HG02973 (cell line): Measurements from ENCODE around the gene CIZ1.
"Not testable (repeated sequence)": the region's sequence is repeated elsewhere in the genome, so short reads cannot be mapped to it uniquely, and the experiment has no call there.

ENCODE experiments used
- ATAC-seq: cut with Tn5 transposase; IDR thresholded peaks from one replicate; pipeline ENCODE4 v1.9.1; 2021; ENCODE audit warnings: moderate library complexity; ENCODE audit not compliant: unreplicated experiment

CIZ1 gene, protein sequence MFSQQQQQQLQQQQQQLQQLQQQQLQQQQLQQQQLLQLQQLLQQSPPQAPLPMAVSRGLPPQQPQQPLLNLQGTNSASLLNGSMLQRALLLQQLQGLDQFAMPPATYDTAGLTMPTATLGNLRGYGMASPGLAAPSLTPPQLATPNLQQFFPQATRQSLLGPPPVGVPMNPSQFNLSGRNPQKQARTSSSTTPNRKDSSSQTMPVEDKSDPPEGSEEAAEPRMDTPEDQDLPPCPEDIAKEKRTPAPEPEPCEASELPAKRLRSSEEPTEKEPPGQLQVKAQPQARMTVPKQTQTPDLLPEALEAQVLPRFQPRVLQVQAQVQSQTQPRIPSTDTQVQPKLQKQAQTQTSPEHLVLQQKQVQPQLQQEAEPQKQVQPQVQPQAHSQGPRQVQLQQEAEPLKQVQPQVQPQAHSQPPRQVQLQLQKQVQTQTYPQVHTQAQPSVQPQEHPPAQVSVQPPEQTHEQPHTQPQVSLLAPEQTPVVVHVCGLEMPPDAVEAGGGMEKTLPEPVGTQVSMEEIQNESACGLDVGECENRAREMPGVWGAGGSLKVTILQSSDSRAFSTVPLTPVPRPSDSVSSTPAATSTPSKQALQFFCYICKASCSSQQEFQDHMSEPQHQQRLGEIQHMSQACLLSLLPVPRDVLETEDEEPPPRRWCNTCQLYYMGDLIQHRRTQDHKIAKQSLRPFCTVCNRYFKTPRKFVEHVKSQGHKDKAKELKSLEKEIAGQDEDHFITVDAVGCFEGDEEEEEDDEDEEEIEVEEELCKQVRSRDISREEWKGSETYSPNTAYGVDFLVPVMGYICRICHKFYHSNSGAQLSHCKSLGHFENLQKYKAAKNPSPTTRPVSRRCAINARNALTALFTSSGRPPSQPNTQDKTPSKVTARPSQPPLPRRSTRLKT

DNA sequence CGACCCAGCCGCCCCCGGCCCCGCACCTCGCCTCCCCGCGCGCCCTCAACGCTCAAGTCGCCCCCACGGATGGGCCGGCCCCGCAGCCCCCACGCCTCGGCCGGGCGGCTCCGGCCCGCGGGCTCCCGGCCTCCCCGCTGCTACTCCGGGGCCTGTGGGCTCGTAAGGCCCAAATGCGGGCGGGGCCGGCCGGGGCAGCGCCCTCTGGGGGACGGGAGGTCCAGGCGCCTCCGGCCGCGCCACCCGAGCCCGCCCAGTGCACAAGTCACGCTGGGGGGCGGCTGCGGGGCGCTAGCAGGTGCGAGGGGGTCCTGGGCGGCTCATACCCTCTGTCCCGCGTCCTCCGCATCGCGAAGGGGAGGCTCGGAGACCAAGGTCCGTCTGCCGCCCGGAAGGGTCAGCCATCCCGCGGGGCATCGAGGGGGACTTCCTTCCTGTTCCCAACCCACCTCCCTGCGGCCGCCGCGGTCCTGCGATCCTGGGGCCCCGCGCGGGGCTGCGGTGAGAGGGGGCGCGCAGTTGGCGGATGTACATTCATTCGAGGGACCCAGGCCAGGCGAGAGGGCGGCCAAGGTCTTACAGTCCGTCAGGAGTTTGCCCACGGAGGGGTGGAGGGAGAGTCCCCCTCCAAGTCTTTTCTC, at the start of gene CIZ1:
TSS of gene CIZ1 (minus strand) at position 167 of the 641 bp plus-strand sequence. CDS start 715 bp downstream, outside the sequence.
- ATAC-seq = peak; percentile 76

DNA sequence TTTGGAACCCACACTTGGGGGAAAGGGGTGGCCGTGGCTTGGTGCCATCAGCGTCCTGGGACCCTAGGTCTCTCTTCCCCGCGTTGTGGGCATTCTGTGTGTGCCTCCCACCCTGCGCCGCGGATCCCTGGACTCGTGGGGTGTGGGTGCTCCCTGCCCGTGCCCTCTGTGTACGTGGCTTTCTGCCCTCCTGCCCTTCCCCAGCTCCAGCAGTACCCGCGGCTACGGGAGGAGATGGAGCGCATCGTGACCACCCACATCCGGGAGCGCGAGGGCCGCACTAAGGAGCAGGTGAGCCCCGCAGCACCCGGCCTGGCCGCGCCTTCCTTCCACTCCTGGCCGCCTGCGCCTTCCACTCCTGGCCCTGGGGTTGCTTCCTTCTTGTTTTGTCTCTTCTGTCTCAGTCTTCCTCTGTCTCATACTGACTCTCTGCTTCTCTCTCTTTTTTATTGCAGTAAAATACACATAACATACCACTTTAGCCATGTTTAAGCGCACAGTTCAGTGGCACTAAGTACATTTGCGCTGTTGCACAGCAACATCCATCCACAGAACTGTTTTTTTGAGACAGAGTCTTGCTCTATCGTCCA, 42.5 kb upstream of the CIZ1 start:
- no peak for ATAC-seq

DNA sequence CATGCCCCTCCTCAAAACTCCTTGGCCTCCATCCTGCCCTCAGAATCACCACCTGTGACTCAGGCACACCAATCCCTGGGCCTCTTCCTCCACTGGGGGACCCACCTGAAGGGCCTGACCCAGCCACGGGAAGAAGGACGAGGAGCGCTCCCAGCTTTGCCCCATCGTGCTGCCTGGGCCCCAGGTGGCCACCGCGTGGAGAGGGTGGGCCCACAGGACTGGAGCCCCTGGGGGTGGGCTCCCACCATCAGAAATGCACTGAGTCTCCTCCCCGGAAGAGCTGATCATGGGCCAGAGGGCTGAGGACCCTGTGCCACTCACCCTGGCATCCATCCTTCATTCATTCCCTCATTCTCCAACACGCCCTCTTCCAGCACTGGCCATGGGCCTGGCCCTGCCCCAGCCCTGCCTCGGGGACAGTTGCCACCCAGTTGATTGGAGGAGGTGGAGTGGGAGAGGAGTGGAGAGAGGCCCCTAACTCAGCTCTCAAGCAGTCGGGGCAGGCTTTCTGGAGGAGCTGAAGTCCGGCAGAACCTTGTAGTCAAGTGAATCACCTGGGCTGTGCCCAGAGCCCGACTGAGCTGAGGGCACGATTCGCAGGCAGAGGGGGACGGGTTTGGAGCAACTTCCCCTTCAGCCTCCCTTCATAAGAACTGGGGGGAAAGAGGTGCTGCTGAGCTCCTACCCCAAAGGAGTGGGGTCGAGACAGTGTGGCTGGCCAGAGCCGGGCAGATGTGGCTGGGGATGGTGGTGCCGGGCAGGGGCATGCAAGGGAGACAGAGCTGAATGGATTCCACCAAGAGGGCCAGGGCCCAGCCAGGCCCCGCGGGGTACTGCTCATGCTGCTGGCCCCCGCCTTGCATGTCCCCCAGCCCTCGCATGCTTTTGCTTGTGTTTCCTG, 41.4 kb upstream of the CIZ1 start:
- ATAC-seq = no peak

DNA sequence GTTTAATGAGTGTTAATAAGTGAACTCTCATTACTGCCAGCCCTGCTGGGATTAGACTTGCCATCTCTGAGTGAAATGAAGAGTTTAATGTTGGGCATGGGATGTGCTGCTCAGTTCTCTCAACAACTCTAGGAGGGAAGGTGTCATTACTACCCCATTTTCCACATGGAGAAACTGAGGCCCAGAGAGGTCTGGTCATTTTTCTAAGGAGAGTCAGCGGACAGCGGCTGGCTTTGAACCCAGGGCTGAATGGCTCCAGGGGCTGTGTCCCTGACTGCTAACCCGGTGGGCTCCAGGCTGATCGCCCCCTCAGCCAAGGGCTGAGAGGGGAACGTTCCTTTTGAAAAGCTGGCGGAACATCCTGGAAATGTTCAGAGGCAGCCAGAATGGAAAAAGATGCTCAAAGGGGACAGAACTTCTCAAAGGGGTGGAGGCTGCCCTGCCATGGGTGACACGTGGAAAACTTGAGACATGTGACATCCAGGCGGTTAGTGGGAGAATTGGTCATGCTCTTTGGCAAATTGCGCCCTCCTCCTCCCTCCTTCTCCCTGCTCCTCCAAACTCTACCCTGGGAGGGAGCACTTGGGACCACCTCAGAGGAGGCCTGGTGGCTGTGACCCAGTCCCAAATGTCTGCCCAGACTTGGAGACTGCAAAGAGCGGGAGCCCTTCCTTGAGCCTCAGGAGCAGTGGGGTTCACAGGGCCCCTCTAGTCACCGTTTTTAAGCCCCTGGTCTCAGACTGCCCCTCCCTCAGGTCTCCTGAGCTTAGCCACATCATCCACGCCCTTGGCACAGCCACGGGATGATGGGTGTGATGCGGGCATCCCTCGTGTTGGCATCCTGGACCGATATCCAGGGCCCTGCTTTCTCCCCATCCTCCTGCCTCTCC, 40.5 kb upstream of the CIZ1 start:
- no peak for ATAC-seq

DNA sequence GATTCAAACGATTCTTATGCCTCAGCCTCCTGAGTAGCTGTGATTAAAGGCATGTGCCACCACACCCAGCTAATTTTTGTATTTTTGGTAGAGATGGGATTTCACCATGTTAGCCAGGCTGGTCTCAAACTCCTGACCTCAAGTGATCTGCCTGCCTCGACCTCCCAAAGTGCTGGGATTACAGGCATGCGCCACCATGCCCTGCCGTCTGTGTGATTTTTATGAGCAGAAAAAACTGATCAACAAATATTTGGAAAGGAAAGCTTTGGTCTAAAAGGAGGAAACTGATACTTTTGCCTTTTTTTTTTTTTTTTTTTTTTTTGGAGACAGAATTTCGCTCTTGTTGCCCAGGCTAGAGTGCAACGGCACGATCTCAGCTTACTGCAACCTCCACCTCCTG, 39.5 kb upstream of the CIZ1 start:
- not testable (repeated sequence) for ATAC-seq

DNA sequence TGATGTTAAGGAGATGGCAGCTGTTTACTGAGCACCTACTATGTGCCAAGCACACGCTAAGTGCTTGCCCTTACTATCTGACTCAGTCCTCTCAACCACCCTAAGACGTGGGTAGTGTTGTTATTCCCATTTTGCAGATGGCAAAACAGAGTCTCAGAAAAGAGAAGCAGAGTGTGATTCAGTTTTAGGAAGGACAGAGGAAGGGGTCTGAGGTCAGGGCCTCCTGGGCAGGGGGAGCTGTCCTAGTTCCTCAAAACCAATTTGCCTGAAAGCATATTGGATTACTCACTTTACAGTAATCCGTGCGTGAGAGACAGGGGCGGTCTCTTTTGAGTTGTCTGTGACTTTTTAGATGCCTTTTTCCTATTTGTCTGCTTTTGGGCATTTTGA, 35.0 kb upstream of the CIZ1 start:
- no peak for ATAC-seq

DNA sequence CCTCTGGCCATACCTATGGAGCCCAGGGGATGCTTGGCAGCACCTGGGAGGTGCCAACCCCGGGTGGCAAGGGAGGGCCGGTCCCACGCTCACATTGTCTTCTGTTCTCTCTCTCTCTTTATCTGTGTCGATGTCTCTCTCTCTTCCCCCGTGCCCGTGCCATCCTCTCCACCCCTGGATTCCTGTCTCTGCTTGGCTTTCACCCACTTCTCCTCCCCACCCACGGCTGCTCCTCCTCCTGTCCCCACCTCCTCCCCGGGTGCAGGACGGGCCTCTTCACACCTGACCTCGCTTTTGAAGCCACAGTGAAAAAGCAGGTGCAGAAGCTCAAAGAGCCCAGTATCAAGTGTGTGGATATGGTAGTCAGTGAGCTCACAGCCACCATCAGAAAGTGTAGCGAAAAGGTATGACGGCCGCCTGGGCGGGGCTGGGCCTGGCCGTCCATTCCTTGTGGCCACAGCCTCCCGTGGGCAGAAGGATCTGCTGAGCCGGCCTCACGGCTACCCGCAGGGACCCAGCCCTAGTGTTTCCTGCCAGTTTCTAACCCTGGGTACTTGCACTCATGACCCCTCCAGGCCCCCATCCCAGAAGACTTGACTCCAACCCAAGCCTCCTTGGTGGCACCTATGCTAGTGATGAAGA, 34.5 kb upstream of the CIZ1 start:
- no peak for ATAC-seq

DNA sequence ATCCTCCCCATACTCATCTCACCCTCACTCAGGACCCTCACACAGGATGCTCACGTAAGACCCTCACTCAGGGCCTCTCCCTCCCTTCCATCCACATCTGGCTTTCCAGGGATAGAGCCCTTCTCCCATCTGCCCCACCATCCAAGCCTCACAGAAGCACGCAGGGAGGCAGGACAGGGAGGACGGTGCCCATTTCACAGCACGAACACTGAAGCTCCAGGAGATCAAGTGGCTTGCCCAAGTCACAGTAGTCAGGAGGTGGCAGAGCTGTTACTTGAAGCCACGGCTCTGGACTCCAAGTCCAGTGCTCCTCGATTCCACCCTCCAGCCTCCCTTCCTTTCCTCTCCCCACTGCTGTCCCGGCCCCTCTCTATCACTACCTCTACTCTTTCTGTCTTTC, 33.5 kb upstream of the CIZ1 start:
- ATAC-seq = no peak

DNA sequence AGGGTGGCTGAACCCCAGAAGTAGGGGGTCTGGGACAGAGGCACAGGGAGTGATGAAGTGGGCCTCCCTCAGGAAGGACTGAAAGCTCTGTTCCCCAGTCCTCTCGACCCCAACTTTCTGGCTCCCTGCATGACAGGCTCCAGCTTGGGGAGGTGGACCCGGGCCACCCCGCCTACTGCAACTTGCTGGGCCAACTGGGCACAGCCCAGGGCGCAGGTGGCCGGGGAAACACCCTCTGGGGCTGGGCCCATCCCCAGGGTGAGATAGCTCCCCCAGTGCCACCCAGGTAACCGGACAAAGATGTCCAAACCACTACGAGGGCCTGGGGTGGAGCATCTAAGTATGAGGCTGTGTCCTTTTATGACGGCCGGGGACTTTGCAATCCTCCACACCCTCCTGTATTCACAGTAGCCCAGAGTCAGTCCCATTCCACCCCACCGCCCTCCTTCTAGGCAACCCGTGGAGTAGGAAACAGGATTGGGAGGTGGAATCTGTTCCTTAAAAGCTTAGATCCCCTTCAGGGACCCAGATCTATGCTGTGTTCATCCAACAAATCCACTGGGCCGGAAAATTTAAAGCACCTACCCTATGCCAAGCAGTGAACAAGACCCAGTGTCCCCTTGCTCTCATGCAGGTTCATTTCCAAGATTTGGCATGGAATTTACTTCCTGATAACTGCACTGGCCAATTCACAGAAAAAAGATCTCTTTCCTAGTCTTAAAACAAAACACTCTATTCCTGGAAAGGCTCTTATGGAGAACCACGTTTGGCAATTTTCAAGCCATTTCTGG, 31.7 kb upstream of the CIZ1 start:
- ATAC-seq = no peak

DNA sequence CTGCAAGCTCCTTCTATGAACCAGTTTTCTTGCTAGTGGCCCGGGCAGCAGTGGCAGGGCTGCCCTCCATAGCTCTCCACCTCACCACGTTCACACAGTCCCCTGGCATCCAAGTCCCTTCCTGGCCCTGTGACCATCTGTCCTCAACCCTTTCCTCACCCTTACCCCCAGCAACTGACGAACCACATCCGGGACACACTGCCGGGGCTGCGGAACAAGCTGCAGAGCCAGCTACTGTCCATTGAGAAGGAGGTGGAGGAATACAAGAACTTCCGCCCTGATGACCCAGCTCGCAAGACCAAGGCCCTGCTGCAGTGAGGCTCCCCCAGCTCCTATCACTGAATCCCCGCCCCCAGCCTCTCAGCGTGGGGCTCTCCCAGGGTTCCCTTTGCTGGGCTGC, 30.7 kb upstream of the CIZ1 start:
- no peak for ATAC-seq

DNA sequence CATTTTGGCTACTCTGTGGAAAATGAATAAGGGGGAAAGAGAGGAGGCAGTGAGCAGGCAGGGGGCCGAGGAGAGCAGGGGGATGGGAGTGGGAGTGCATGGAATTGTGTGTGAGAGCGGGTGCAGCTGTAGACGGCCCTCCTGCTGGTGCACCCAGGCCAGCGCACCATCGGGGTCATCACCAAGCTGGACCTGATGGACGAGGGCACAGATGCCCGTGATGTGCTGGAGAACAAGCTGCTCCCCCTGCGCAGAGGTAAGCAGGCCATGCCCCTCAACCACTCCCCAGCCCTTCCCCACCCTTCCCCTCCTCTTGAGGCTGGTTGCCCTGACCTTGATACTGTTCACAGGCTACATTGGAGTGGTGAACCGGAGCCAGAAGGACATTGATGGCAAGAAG, 28.5 kb upstream of the CIZ1 start:
- ATAC-seq = no peak

DNA sequence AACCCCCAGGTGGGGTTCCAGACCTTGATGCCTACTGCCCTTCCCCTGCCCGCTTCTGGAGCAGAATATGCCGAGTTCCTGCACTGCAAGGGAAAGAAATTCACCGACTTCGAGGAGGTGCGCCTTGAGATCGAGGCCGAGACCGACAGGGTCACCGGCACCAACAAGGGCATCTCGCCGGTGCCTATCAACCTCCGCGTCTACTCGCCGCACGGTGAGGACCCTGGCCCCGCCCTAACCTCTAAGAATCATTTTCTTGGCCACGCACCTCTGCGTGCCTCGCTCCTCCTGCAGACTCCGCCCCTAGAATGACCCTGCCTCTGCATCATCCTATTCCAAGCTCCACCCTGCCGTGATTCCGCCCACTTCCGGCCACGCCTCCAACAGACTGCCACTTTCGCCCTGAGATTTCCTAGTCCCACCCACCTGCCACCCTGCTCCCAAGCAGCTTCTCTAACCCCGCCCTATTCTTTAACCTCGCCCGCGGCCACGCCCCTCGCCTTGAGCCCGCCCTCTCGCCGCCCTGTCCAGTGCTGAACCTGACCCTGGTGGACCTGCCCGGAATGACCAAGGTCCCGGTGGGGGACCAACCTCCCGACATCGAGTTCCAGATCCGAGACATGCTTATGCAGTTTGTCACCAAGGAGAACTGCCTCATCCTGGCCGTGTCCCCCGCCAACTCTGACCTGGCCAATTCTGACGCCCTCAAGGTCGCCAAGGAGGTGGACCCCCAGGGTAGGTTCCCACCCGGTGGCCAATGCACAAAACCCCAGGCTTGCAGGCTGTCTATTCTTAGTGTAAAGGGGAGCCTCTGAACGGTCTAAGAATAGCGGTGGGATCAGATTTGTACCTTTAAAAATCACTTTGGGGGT, 27.4 kb upstream of the CIZ1 start:
- ATAC-seq = peak; percentile 84

DNA sequence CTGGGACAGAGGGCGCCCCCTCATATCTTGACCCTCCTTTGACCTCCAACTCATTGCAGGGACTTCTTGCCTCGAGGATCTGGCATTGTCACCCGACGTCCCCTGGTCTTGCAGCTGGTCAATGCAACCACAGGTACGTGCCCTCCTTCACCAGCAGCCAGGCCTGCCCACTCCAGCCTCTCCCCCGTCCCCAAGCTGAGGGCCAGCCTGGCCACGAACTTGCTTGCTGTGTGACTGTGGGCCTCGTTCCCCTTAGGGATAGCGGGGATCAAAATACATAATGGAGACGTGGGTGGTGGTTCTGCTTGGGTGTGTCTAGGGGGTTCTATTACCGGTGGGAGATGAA, 26.8 kb upstream of the CIZ1 start:
- ATAC-seq = no peak

DNA sequence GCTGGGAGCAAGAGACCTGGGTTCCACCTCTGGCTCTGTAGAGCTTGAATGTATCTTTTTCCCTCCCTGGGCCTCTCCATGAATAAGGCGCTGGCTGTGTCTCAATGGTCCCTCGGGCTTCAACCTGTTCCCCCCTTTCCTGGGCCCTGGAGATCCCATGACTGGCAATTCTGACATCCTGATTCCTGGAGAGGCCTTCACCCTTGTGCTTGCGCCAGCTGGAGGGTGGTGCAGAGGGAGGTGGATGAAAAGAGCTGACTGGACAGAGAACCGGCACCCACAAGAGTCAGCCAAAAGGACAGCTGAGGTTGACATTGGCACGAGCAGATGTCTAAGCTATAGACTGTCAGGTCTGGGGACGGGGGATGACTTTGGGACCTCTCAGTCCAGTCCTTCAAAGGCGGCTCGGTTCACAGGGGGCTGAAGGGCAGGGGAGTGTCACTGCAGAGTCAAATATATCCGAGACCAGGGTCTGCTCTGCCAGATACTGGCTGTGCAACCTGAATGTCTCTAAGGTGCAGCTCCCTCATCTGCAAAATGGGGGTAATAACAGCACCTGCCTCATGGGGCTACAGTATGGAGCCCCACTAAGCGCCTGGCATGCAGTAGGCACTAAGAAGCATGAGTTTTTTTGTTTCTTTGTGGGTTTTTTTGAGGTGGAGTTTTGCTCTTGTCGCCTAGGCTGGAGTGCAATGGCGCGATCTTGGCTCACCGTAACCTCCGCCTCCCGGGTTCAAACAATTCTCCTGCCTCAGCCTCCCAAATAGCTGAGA, 25.6 kb upstream of the CIZ1 start:
- ATAC-seq = no peak

DNA sequence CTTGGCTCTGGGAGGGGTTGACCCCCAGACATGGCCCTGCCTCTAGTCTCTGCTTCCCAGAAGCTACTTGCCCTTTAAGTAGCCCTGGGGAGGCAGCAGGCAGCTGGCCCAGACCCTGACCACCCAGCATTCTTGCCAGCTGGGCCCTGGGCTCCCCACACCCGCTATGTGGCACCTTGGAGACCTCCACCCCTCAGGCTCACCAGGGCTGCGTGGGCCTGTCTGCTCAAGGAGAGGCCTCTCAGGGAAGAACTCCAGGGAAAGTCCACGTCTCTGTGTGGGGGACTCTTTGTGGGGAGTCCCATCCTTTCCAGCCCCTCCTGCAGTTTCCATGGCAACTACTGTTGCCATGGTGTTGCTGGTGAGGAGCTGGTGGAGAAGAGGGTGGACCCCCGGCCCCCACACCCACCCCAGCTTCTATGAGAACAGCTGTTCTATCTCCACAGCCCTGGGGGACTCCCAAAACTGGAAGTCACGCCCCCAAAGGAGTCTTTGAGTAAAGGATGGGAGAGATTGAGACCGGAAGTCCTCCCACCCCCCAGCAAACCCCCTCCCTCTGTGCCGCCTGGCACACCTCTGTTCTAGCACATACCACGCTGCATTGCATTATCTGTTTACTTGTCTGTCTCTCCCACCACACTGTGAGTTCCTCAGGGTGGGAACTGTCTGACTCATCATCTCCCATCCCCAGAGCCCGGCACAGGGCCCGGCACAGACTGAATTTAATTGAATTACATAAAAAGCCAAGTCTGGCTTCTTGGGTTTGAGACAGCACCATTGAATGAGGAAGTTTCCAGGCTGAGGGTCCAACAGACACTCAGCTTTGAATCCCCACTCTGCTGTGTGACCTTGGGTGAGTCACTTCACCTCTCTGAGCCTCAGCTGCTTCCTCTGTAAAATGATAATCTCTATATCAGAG, 24.4 kb upstream of the CIZ1 start:
- ATAC-seq = no peak
